Testis (tissue), 2 donors: ENCODE results near the gene BCOR.

Source experiments
- CTCF ChIP-seq, 3 experiments: fragments of 450-650 bp in 2 of 3; fragments of 200-600 bp in 1 of 3; sonication (generic) in 1 of 3; IDR thresholded peaks; one replicate each; pipeline ENCODE4 v1.5.1; 2016 to 2019; ENCODE audit warnings: antibody characterized with exemption in 3 of 3, mild to moderate bottlenecking in 2 of 3, moderate library complexity in 1 of 3
- POLR2A ChIP-seq: fragments of 450-650 bp; IDR thresholded peaks from one replicate; pipeline ENCODE4 v1.6.1; 2017; ENCODE audit warnings: antibody characterized with exemption, mild to moderate bottlenecking, moderate library complexity

DNA sequence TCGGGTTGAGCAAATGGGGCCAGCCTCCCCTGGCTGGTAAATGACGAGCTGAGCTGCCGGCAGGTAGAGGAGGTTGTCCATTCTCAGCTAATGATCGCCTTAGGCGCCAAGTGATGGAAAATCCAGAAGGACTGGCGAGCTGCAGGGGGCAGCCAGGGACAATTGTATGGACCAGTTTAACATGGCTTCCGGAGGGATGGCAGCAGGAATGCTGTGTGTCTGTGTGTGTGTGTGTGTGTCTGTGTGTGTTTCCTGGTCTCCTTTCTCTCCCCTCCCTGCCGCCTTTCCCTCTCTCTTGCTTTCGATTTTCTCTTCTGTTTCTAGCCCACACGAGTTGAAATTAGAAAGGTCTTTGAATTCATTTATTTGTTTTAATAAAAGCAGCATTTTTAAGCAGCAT, 45.2 kb upstream of the BCOR start:
- no peak for TF ChIP-seq CTCF (IDR thresholded peaks at IDR 0.05)
- TF ChIP-seq POLR2A = no peak
